ENCODE results near the gene ELF1.
"Not testable (repeated sequence)": the region's sequence is repeated elsewhere in the genome, so short reads cannot be mapped to it uniquely, and the experiment has no call there.

The ELF1 gene

GRCh38 chr13:40983259-40983658 is 35.9 kb downstream of the ELF1 start:
- DNase-seq (ENCODE audit: low spot score) = no peak

- peak; percentile 79 for DNase-seq (ENCODE audit: low spot score)
Measured at GRCh38 chr13:40982772-40983171, 36.3 kb downstream of the ELF1 start.

GRCh38 chr13:40981949-40982348 is 37.2 kb downstream of the ELF1 start:
- DNase-seq (ENCODE audit: low spot score) = no peak

- peak; percentile 45 for DNase-seq (ENCODE audit: low spot score)
Measured at GRCh38 chr13:40981361-40981760, 37.8 kb downstream of the ELF1 start.

GRCh38 chr13:40980461-40980860 is 38.7 kb downstream of the ELF1 start:
- DNase-seq (ENCODE audit: low spot score) = peak; percentile 23

GRCh38 chr13:40979232-40979631 is 39.9 kb downstream of the ELF1 start:
- DNase-seq (ENCODE audit: low spot score) = no peak

GRCh38 chr13:40978109-40978508 is 41.0 kb downstream of the ELF1 start:
- DNase-seq (ENCODE audit: low spot score) = not testable (repeated sequence)

- DNase-seq (ENCODE audit: low spot score) = no peak
Measured at GRCh38 chr13:40975441-40975840, 43.7 kb downstream of the ELF1 start.

GRCh38 chr13:40974460-40975407 is 44.4 kb downstream of the ELF1 start:
- peak; percentile 91 for DNase-seq (ENCODE audit: low spot score)

GRCh38 chr13:40973409-40973808 is 45.7 kb downstream of the ELF1 start:
- DNase-seq (ENCODE audit: low spot score) = no peak

GRCh38 chr13:40971321-40971720 is 47.8 kb downstream of the ELF1 start:
- no peak for DNase-seq (ENCODE audit: low spot score)

GRCh38 chr13:40970803-40971202 is 48.3 kb downstream of the ELF1 start:
- DNase-seq (ENCODE audit: low spot score) = no peak

- DNase-seq (ENCODE audit: low spot score) = no peak
Measured at GRCh38 chr13:40969169-40969901, 49.8 kb downstream of the ELF1 start.

- DNase-seq (ENCODE audit: low spot score) = no peak
Measured at GRCh38 chr13:40968416-40969000, 50.6 kb downstream of the ELF1 start.

- DNase-seq (ENCODE audit: low spot score) = no peak
Measured at GRCh38 chr13:40966298-40966697, 52.8 kb downstream of the ELF1 start.

GRCh38 chr13:40963927-40964326 is 55.2 kb downstream of the ELF1 start:
- DNase-seq (ENCODE audit: low spot score) = no peak

- DNase-seq (ENCODE audit: low spot score) = no peak
Measured at GRCh38 chr13:40961826-40962225, 57.3 kb downstream of the ELF1 start.

GRCh38 chr13:40961214-40961613 is 57.9 kb downstream of the ELF1 start:
- no peak for DNase-seq (ENCODE audit: low spot score)

GRCh38 chr13:40960716-40961115 is 58.4 kb downstream of the ELF1 start:
- no peak for DNase-seq (ENCODE audit: low spot score)

- no peak for DNase-seq (ENCODE audit: low spot score)
Measured at GRCh38 chr13:40958655-40959054, 60.5 kb downstream of the ELF1 start.

GRCh38 chr13:40946485-40946884 is 72.6 kb downstream of the ELF1 start:
- DNase-seq (ENCODE audit: low spot score) = no peak

GRCh38 chr13:40943073-40943472 is 76.0 kb downstream of the ELF1 start:
- no peak for DNase-seq (ENCODE audit: low spot score)

GRCh38 chr13:40941581-40941980 is 77.5 kb downstream of the ELF1 start:
- no peak for DNase-seq (ENCODE audit: low spot score)

Data from hematopoietic multipotent progenitor cell treated with erythropoietin and hydrocortisone succinate and interleukin-3 and kit ligand, for 15 days (in vitro differentiated cells).